ENCODE results near the gene MYLK4.
A peak's percentile ranks its signal among the peaks of the same experiment; 100 is the strongest.
"Not testable (repeated sequence)": the region's sequence is repeated elsewhere in the genome, so short reads cannot be mapped to it uniquely, and the experiment has no call there.

The MYLK4 gene

DNA sequence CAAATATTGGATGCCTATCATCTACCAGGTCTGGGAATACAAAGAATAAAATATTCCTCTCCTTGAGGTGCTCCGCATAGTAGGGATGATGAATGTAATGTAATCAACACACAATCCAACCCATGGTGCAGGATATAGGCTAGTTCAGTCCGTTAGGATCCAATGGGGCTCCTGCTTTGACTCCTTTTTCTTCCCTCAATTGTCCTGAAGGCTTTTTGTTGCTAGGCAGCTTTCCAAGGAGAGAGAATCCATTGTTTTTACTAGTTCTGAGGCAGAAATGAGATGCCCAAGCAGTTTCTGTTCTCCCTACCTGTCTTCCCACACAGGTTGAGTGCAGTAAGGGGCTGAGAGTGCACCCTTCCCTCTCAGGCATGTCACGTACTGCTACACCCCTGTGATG, 26.5 kb upstream of the MYLK4 start:
- DNase-seq (ENCODE audit: low spot score) = no peak

DNA sequence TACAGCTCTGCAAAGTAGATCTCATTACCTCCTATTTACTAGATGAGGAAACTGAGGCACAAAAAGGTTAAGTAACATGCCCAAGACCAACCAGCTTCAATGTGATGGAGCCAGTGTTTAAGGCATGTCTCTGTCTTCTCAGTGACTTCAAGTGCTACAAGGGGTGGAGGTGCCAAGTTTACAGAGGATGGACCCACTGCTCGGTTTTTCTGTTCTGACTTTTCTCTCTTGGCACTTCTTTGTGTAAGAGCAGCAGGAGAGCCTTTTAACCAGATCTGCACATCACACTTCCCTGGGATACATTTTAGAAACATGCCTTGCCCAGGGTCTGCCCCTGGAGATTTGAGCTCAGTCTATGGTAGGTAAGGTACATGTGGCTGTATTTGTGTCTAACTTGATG, 24.3 kb upstream of the MYLK4 start:
- no peak for DNase-seq (ENCODE audit: low spot score)

GRCh38 chr6:2773449-2773848, 22.7 kb upstream of the MYLK4 start:
- DNase-seq (ENCODE audit: low spot score) = no peak

DNA sequence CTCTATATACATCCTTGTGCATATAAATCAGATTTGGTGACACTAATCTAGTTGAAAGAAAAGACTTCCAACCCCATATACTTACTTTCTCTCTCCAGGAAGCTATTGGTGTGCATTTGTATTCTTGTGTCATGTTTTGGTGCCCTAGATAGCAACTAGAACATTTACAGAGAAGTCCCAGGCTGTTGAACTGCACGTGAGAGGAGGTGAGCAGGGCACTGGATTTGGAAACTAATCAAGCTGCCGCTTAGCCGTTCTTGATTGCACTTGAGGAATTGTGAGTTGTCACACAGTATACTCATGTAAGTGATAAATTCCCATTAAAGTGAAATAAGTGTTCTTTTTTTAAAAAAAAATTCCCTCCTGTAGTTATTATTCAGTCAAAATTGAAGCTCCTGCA, 22.1 kb upstream of the MYLK4 start:
- no peak for DNase-seq (ENCODE audit: low spot score)

- no peak for DNase-seq (ENCODE audit: low spot score)
Observed at GRCh38 chr6:2771079-2771478, 20.4 kb upstream of the MYLK4 start.

DNA sequence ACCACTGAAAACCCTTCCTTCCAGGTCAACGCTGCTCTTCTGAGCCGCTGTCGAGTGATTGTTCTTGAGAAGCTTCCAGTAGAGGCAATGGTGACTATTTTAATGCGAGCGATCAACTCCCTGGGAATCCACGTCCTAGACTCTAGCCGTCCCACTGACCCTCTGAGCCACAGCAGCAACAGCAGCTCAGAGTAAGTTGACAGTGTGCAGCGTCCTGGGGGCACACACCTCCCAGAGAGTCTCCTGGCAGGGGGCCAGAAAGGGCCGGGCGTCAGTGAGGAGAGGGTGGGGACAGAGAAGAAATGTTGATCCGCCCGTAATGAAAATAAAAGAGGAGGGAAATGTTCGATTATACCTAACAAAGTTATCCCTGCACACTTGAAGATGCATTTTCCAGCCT, 19.4 kb upstream of the MYLK4 start:
- no peak for DNase-seq (ENCODE audit: low spot score)

- no peak for DNase-seq (ENCODE audit: low spot score)
Observed at GRCh38 chr6:2768696-2769095, 18.0 kb upstream of the MYLK4 start.

DNA sequence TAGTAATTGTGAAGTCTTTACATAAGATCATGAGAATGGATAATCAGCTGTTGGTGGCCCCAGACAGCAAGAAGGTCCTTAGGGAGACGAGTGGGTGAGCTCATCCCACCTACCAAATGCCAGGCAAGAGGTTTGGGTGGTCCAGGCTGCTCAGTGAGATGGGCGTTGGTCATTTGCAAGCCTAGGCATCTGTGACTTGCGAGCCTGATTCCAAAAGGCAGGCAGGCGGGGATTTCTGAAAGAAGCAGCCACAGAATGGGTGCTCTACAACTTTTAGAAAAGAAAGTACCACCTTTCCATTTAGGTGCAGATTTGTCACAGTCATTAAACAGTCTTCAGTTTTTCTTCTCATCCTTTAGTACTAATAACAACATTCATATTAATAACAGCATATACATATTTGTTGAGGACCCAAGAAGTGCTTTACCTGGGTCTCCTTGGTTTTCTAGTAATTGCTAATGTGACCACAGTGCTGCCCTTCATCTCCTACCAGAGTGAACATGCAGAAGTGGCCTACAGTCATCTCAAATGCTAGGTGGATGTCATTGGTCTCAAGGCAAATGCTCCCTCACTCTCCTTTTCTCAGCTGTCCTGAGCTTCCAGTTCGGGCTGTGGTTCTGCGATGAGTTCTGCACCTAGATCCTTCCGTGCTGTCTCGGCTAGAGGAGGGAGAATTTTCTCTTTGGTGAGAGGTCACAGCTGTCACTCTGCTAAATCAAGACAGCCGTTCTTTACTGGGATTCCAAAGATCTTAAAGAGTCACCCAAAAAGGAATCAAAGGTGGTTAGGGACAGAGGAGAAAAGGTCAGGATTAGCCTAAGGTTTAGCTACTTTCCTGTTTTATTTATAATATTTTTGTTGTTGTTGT, 17.2 kb upstream of the MYLK4 start:
- peak; percentile 27 for DNase-seq (ENCODE audit: low spot score)

DNA sequence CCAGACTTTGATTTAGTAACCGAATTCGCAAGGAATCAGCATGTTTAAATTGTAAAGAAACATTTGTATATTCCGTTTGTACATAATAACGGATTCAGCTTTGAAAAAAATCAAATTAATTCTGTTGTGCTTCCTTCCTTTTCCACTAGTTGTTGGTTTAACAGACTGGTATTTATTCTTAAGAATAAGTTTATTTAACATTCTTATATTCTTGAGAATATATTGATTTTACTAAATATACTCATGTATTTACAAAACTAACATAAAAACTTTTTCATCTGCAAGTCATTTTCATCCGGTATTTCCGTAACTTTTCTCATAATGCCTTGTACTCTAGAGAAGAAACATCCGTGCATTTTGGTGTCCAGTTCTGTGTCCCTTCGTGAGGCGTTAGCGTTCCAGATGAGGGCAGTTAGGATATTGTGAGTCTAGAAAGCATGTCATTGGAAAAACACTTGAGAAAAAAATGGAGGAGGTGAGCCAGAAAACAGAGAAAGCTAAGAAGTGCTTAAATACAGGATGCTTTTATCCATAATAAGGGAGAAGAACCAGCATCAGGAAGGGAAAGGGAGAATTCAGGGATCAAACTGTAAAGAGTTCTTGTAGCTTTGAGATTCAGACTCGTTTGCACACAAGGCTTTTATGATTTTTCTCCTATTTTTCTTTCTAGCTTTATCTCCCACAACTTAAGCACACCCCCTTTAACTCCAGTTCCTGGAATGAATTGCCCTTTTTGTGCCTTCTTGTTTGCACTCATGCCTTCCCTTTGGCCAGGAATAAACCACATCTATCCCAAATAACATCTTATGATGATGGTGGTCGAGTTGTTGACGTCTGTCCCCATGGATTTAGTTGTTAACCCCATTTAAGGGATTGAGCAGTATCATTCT, 16.3 kb upstream of the MYLK4 start:
- no peak for DNase-seq (ENCODE audit: low spot score)

GRCh38 chr6:2765896-2766766, 15.4 kb upstream of the MYLK4 start:
- peak; percentile 33 for DNase-seq (ENCODE audit: low spot score)

- DNase-seq (ENCODE audit: low spot score) = peak; percentile 98
Observed at GRCh38 chr6:2765166-2765895, 14.6 kb upstream of the MYLK4 start, which contains the start of gene WRNIP1. TSS of gene WRNIP1 (plus strand) at chr6:2765393. CDS start at chr6:2765623, 230 bp downstream.

DNA sequence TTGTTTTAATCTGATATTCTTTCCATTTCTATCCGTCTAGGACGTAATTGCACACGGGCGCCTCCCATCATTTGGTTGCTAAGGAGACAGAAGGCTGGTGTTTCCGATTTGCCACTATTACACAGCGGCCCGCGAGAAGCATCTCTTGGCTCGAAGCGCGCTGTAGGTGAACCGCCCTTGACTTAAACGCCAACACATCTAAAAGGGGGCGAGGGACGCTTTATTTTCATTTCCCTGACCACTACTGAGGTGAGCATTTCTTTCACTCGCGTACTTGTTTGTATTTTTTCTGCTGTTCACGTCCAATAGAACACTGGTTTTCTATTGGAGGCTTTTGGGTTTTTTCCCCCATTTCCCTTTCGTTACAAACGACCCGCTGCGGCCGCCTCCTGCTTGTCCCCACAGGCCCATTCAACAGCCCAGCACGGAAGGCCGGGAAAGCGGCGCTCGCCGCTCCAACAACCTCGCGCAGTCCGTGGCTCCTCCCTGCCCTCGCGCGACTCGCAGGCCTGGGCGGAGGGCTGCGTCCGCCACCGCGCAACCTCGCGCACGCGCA, 14.0 kb upstream of the MYLK4 start:
- peak; percentile 50 for DNase-seq (ENCODE audit: low spot score)

DNA sequence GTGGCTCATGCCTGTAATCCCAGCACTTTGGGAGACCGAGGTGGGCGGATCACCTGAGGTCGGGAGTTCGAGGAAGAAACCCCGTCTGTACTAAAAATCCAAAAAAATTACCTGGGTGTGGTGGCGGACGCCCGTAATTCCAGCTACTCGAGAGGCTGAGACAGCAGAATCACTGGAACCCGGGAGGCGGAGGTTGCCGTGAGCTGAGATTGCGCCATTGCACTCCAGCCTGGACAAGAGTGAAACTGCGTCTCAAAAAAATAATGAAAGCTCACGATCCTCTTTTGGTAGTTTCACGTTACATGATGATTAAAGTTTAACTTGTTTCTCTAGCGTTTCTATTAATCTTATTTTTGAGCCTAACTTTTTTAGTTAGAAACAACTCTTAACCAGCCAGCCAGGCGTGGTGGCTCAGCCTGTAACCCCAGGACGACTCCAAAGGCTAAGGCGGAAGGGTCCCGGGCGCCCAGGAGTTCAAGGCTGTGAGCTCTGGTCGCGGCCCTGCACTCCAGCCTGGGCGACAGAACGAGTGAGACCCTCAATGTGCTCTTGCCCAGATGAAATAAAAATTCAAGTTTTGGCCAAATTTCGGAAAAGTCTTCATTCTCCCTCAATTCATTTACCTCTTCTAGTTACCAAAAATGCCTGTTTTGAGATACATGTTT, 13.3 kb upstream of the MYLK4 start:
- no peak for DNase-seq (ENCODE audit: low spot score)

DNA sequence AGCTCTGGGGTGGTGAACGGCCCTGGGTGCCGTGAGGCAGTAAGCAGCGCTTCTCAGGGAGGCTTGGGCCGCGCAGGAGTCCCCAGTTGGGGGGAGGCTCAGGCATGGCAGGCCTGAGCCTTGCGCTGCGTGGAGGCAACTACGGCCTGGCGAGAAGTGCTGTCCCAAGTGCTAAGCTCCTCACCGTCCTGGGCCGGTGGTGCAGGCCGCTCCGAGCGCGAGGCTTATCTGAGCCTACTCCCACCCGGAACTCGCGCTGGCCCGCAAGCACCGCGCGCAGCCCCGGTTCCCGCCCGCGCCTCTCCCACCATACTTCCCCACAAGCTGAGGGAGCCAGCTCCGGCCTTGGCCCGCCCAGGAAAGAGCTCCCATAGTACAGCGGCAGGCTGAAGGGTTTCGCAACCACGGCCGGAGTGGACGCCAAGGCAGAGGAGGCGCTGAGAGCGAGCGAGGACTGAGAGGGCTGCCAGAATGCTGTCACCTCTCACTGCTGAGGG, 12.7 kb upstream of the MYLK4 start:
- no peak for DNase-seq (ENCODE audit: low spot score)

DNA sequence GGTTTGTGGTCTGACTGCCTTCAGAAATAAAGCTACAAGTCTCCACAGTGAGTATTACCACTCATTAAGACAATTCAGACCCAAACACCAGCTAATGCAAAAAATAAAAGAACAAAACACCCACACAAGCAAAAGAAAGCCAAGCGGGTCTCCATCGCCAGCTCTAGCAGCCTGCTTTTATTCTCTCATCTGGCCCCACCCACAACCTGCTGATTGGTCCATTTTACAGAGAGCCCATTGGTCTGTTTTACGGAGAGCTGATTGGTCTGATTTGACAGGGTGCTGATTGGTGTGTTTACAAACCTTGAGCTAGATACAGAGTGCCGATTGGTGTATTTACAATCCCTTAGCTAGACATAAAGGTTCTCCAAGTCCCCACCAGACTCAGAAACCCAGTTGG, 12.1 kb upstream of the MYLK4 start:
- DNase-seq (ENCODE audit: low spot score) = not testable (repeated sequence)

GRCh38 chr6:2760882-2761842, 10.4 kb upstream of the MYLK4 start:
- DNase-seq (ENCODE audit: low spot score) = peak; percentile 44

DNA sequence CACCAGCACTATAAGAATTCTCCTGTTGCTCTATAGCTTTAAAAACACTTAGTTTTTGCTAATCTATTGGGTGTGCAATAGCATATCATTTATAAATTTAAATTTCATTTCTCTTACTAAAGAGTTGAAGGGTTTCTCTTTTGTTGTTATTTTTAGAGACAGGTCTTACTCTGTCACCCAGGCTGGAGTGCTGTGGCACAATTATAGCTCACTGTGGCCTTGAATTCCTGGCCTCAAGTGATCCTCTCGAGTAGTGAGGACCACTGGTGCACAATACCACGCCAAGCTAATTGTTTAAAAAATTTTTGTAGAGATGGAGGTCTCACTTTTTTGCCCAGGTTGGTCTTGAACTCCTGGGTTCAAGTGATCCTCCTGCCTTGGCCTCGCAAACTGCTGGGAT, 8.3 kb upstream of the MYLK4 start:
- DNase-seq (ENCODE audit: low spot score) = no peak

DNA sequence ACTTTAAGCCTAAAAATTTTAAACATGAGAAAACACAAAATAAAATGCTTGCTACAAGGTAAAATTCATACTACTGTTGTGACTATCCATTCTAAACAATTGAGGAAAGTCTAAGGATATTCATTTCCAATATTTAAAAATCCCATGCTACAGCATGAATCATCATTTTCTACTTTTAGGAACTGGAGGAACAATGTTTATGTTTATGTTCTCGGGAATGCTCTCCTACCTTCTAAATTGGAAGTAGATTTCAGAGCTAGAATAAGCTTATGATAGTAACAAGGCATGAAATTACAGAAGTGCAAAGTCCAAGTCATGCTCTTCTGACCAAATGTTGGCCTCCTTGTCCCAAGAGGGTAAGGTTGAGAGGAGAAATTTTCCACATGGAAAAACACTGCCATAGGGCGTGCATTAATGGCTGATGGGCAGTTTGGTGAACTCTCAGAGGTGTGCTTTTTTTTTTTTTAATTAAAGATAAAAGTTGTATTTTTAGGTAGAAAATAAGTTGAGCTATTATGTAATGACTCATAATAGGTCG, 6.0 kb upstream of the MYLK4 start:
- DNase-seq (ENCODE audit: low spot score) = no peak

GRCh38 chr6:2756241-2756640, 5.5 kb upstream of the MYLK4 start:
- DNase-seq (ENCODE audit: low spot score) = no peak

All from activated CD4-positive, alpha-beta T cell treated with anti-CD3 and anti-CD28 coated beads, Interleukin-2, Interleukin-4, amounts not matched to agents 100 ng/mL and 50 ng/mL, durations not matched to agents 16 hours and 8 hours (primary cell).